ENCODE data around the gene GSG1L. TPM values are rescaled to one million over a fixed set of nuclear protein-coding genes. Genes with fewer than 3 reads are reported as not detected.

GSG1L gene
- total and polyA plus RNA-seq, 9 of the 15 experiments (the other 6 are each of a cell fraction or from before 2014, with no cell fraction given) = not detected

GRCh38 chr16:28092721-28093384, 29.3 kb upstream of the GSG1L start:
- intact Hi-C loops (cut with micrococcal nuclease) (no loop called here), in situ Hi-C loops (cut with MboI) (no loop called here)
- no peak overlapping the region for H3K4me3 ChIP-seq
- DNase-seq (ENCODE audit: extremely low read depth in 1 of 4, low spot score in 3 of 4) (no peak), ATAC-seq (no peak), FAIRE-seq (no peak)
- 0 out of 2 replicates have a peak, but pooled peaks cover 5% of the 10 kb centered on the region for H4K20me1 ChIP-seq (replicated peaks; ENCODE audit: control insufficient read depth, insufficient read depth, low read length)
- H3K4me2 ChIP-seq (ENCODE audit: insufficient read depth, low read length) = no peak overlapping the region
- no TSS peak for BruUV-seq (replicated peaks)
- TF ChIP-seq NFIX (CRISPR knock-in tag; IDR thresholded peaks at IDR 0.05; ENCODE audit: low read depth) = no peak
- TF ChIP-seq ZNF717 (CRISPR knock-in tag; IDR thresholded peaks at IDR 0.05) = no peak
- no peak for TF ChIP-seq CBX3 (IDR thresholded peaks at IDR 0.05; ENCODE audit: borderline replicate concordance in 1 of 2, low read length in 2 of 2)
- no peak for TF ChIP-seq ZNF280A (IDR thresholded peaks at IDR 0.05; ENCODE audit: low read depth, partially characterized antibody)
- no peak overlapping the region for H3K9ac ChIP-seq (ENCODE audit: insufficient read depth in 1 of 2, low read depth in 2 of 2, low read length in 2 of 2)
- H3K36me3 ChIP-seq (ENCODE audit: control insufficient read depth, insufficient read depth, low read length) = peaks cover 12% of the 10 kb centered on the region; the same call in 1 of the 3 replicates
- ChIA-PET POLR2A (interaction anchor here (1.1 to 1.4 kb wide), 2 partner anchors 8 to 20 kb away, joined by 5 read pairs; no protein-coding TSS in a partner anchor), CTCF (ENCODE audit: low intra/inter-chr PET ratio) (no interaction called here)
- no peaks in the 10 kb centered on the region for H3K79me2 ChIP-seq (ENCODE audit: control insufficient read depth, insufficient read depth, low read length)
- no peaks in the 10 kb centered on the region for H3K27me3 ChIP-seq (ENCODE audit: control insufficient read depth in 2 of 2, insufficient read depth in 2 of 2, low read length in 2 of 2)
- H3K9me1 ChIP-seq (ENCODE audit: control insufficient read depth, insufficient read depth, low read length) = no peaks in the 10 kb centered on the region
- H3K9me3 ChIP-seq (replicated peaks; ENCODE audit: control insufficient read depth, insufficient read depth, low read depth, low read length) = no peaks in the 10 kb centered on the region
- peaks cover 0 to 10% of the 10 kb centered on the region in 2 experiments; a peak in 2 of 5 replicates for H3K4me1 ChIP-seq (replicated peaks in 1 of 2; ENCODE audit: control insufficient read depth in 2 of 2, insufficient read depth in 2 of 2, low read length in 2 of 2)
- whole genome bisulfite sequencing (ENCODE audit: insufficient coverage, low coverage, missing lambda C conversion rate) = 87% methylated on average over 17 of the region's 17 CpGs
- no peak overlapping the region for H2AFZ ChIP-seq (ENCODE audit: low read depth, low read length)
- H3K27ac ChIP-seq (ENCODE audit: extremely low read depth, low read depth, low read length) = no peak overlapping the region

All from K562 (cell line).